ENCODE results near the gene PKP1. TPM values are rescaled to one million over a fixed set of nuclear protein-coding genes. Genes with fewer than 3 reads are reported as not detected.
A peak's percentile ranks its signal among the peaks of the same experiment; 100 is the strongest.

PKP1 gene
- total RNA-seq, 2 donors from 2014 or later, result 2.3 TPM; not detected in 1

GRCh38 chr1:201262963-201263608 is 20.2 kb upstream of the PKP1 start:
- no peak for TF ChIP-seq CTCF (IDR thresholded peaks at IDR 0.05)
- Histone ChIP-seq H3K36me3 (no peaks in the 10 kb centered on the region), H3K4me1 (peaks cover 0 to 15% of the 10 kb centered on the region in 2 donors), H3K27me3 (no peaks in the 10 kb centered on the region), H3K27ac (no peak overlapping the region), H3K4me3 (no peak overlapping the region), H3K9me3 (no peaks in the 10 kb centered on the region)
- DNase-seq (ENCODE audit: low spot score), result peak; percentile 46

GRCh38 chr1:201264072-201264471 is 19.2 kb upstream of the PKP1 start:
- Histone ChIP-seq H3K27ac (no peak overlapping the region), H3K4me3 (no peak overlapping the region), H3K9me3 (no peaks in the 10 kb centered on the region), H3K36me3 (no peaks in the 10 kb centered on the region), H3K27me3 (no peaks in the 10 kb centered on the region), H3K4me1 (peaks cover 0 to 20% of the 10 kb centered on the region in 2 donors)
- peak; percentile 40 for DNase-seq (ENCODE audit: low spot score)
- TF ChIP-seq CTCF (IDR thresholded peaks at IDR 0.05), result no peak

GRCh38 chr1:201264554-201264953 is 18.8 kb upstream of the PKP1 start:
- TF ChIP-seq CTCF (IDR thresholded peaks at IDR 0.05), result no peak
- Histone ChIP-seq H3K9me3 (no peaks in the 10 kb centered on the region), H3K4me3 (no peak overlapping the region), H3K27ac (no peak overlapping the region), H3K4me1 (peaks cover 0 to 16% of the 10 kb centered on the region in 2 donors), H3K27me3 (no peaks in the 10 kb centered on the region), H3K36me3 (no peaks in the 10 kb centered on the region)
- peak; percentile 32 for DNase-seq (ENCODE audit: low spot score)

GRCh38 chr1:201265756-201266155 is 17.6 kb upstream of the PKP1 start:
- Histone ChIP-seq H3K27me3 (no peaks in the 10 kb centered on the region), H3K9me3 (no peaks in the 10 kb centered on the region), H3K36me3 (no peaks in the 10 kb centered on the region), H3K27ac (no peak overlapping the region), H3K4me1 (peaks cover 0 to 5% of the 10 kb centered on the region in 2 donors), H3K4me3 (no peak overlapping the region)
- TF ChIP-seq CTCF (IDR thresholded peaks at IDR 0.05), result no peak
- DNase-seq (ENCODE audit: low spot score), result no peak

GRCh38 chr1:201266276-201266675 is 17.0 kb upstream of the PKP1 start:
- no peak for TF ChIP-seq CTCF (IDR thresholded peaks at IDR 0.05)
- no peak overlapping the region for H3K4me3 ChIP-seq
- H3K27me3 ChIP-seq, result no peaks in the 10 kb centered on the region
- no peak for DNase-seq (ENCODE audit: low spot score)
- H3K36me3 ChIP-seq, result no peaks in the 10 kb centered on the region
- H3K9me3 ChIP-seq, result no peaks in the 10 kb centered on the region
- H3K27ac ChIP-seq, result no peak overlapping the region
- H3K4me1 ChIP-seq, result peaks cover 0 to 5% of the 10 kb centered on the region in 2 donors

GRCh38 chr1:201266774-201267173 is 16.5 kb upstream of the PKP1 start:
- Histone ChIP-seq H3K27ac (no peak overlapping the region), H3K36me3 (no peaks in the 10 kb centered on the region), H3K27me3 (no peaks in the 10 kb centered on the region), H3K9me3 (no peaks in the 10 kb centered on the region), H3K4me1 (peaks cover 0 to 5% of the 10 kb centered on the region in 2 donors), H3K4me3 (no peak overlapping the region)
- TF ChIP-seq CTCF (IDR thresholded peaks at IDR 0.05), result no peak
- peak; percentile 50 for DNase-seq (ENCODE audit: low spot score)
